Measurements from ENCODE around the gene TAB3. TPM values are rescaled to one million over a fixed set of nuclear protein-coding genes. Genes with fewer than 3 reads are reported as not detected.
A peak's percentile ranks its signal among the peaks of the same experiment; 100 is the strongest.

Gene TAB3
- total RNA-seq, 2 experiments from 2014 or later, result 19.6 to 24.2 TPM

- CTCF ChIA-PET, result no interaction called here
- no peaks in the 10 kb centered on the region for H3K9me3 Mint-ChIP-seq
- intact Hi-C loops (cut with micrococcal nuclease), result no loop called here
Observed at GRCh38 chrX:30905321-30905720, 16.3 kb upstream of the TAB3 start.

GRCh38 chrX:30904632-30905031 is 15.6 kb upstream of the TAB3 start:
- ChIA-PET CTCF (no interaction called here), POLR2A (no interaction called here)
- intact Hi-C loops (cut with micrococcal nuclease), result no loop called here
- peaks cover 5% of the 10 kb centered on the region for H3K4me1 Mint-ChIP-seq (ENCODE audit: low read depth)
- DNase-seq, result no peak
- H3K4me3 Mint-ChIP-seq, result no peak overlapping the region
- H3K36me3 Mint-ChIP-seq, result no peaks in the 10 kb centered on the region
- no peaks in the 10 kb centered on the region for H3K9me3 Mint-ChIP-seq
- peaks cover 2% of the 10 kb centered on the region for H3K27me3 Mint-ChIP-seq
- H3K27ac Mint-ChIP-seq, result no peak overlapping the region

More at GRCh38 chrX:30905321-30905720, 16.3 kb upstream of the TAB3 start:
- H3K27ac Mint-ChIP-seq, result no peak overlapping the region
- DNase-seq, result no peak
- no peak overlapping the region for H3K4me3 Mint-ChIP-seq
- H3K27me3 Mint-ChIP-seq, result peaks cover 2% of the 10 kb centered on the region
- H3K36me3 Mint-ChIP-seq, result no peaks in the 10 kb centered on the region
- peaks cover 5% of the 10 kb centered on the region for H3K4me1 Mint-ChIP-seq (ENCODE audit: low read depth)
- POLR2A ChIA-PET, result no interaction called here

GRCh38 chrX:30904186-30904585 is 15.1 kb upstream of the TAB3 start:
- no peak overlapping the region for H3K27ac Mint-ChIP-seq
- H3K9me3 Mint-ChIP-seq, result no peaks in the 10 kb centered on the region
- no peak for DNase-seq
- peaks cover 2% of the 10 kb centered on the region for H3K27me3 Mint-ChIP-seq
- H3K4me1 Mint-ChIP-seq (ENCODE audit: low read depth), result peaks cover 3% of the 10 kb centered on the region
- intact Hi-C loops (cut with micrococcal nuclease), result no loop called here
- ChIA-PET POLR2A (no interaction called here), CTCF (no interaction called here)
- H3K36me3 Mint-ChIP-seq, result no peaks in the 10 kb centered on the region
- no peak overlapping the region for H3K4me3 Mint-ChIP-seq

DNA sequence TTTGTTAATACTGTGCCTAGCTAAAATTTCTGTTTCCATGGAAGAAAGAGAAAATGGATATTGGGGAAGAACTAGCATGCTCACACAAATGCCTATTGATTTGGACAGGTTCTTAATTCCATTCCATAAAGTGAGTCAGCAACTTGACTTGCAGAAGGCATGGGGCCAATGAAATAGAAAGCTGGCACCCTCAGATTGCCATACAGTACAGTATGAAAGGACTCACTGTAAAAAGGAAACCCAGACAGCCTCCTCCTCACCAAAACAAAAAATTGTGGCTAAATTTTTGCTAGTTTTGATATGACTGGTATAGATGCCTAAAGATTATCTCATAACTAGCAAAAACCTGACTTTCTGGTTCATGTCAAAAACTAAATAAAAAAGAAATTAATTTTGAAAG is 11.2 kb upstream of the TAB3 start:
- peak; percentile 17 for DNase-seq
- ChIA-PET POLR2A (interaction anchor here (1.4 to 1.5 kb wide), 2 partner anchors 11 to 12 kb away, joined by 4 to 5 read pairs; partner anchors contain the start of gene TAB3), CTCF (interaction anchor here (1.3 kb wide), 1 partner anchor 10 kb away, joined by 3 read pairs; no protein-coding TSS in a partner anchor)
- intact Hi-C loops (cut with micrococcal nuclease), result loop anchor here (1.0 kb wide), 1 partner anchor 11 kb away; the partner anchor contains the start of gene TAB3
- peaks cover 3% of the 10 kb centered on the region for H3K4me1 Mint-ChIP-seq (ENCODE audit: low read depth)
- peaks cover 6% of the 10 kb centered on the region for H3K27me3 Mint-ChIP-seq
- peaks cover 2% of the 10 kb centered on the region for H3K9me3 Mint-ChIP-seq
- no peak overlapping the region for H3K4me3 Mint-ChIP-seq
- no peaks in the 10 kb centered on the region for H3K36me3 Mint-ChIP-seq
- H3K27ac Mint-ChIP-seq, result no peak overlapping the region

- DNase-seq, result no peak
- CTCF ChIA-PET, result no interaction called here
- H3K4me1 Mint-ChIP-seq (ENCODE audit: low read depth), result peaks cover 3% of the 10 kb centered on the region
- no peak overlapping the region for H3K4me3 Mint-ChIP-seq
- H3K27ac Mint-ChIP-seq, result no peak overlapping the region
- H3K36me3 Mint-ChIP-seq, result no peaks in the 10 kb centered on the region
- POLR2A ChIA-PET, result no interaction called here
- peaks cover 6% of the 10 kb centered on the region for H3K27me3 Mint-ChIP-seq
- peaks cover 2% of the 10 kb centered on the region for H3K9me3 Mint-ChIP-seq
- intact Hi-C loops (cut with micrococcal nuclease), result no loop called here
Observed at GRCh38 chrX:30898886-30899285, 9.8 kb upstream of the TAB3 start.

DNA sequence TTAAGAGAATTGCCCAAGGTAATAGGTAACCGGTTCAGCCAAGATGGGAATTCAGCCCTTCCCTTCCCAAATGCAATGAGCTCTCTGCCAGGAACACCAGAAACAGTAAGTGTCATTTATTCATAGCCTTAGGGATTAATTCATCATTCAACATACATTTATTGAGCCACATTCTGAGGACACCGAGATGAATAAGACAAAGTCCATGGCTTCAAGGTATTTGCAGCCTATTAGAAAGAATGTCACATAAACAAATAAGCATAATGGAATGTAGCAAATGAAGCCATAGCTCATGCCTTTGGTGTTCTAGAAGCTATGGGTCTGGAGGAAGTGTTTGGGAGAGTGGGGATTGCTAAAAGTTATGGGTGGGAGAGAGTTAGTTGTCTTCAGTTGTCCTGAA is 6.3 kb upstream of the TAB3 start:
- Mint-ChIP-seq H3K27ac (no peak overlapping the region), H3K9me3 (peaks cover 2% of the 10 kb centered on the region), H3K27me3 (peaks cover 4% of the 10 kb centered on the region), H3K4me3 (no peak overlapping the region), H3K36me3 (no peaks in the 10 kb centered on the region), H3K4me1 (ENCODE audit: low read depth) (peaks cover 6% of the 10 kb centered on the region)
- CTCF ChIA-PET, result no interaction called here
- POLR2A ChIA-PET, result no interaction called here
- intact Hi-C loops (cut with micrococcal nuclease), result no loop called here
- DNase-seq, result no peak

- no peak overlapping the region for H3K4me3 Mint-ChIP-seq
- no peak for DNase-seq
- intact Hi-C loops (cut with micrococcal nuclease), result no loop called here
- no peaks in the 10 kb centered on the region for H3K36me3 Mint-ChIP-seq
- H3K9me3 Mint-ChIP-seq, result peaks cover 2% of the 10 kb centered on the region
- H3K27me3 Mint-ChIP-seq, result no peaks in the 10 kb centered on the region
- CTCF ChIA-PET, result no interaction called here
- H3K4me1 Mint-ChIP-seq (ENCODE audit: low read depth), result peaks cover 5% of the 10 kb centered on the region
- POLR2A ChIA-PET, result no interaction called here
- no peak overlapping the region for H3K27ac Mint-ChIP-seq
Observed at GRCh38 chrX:30893206-30893605, 4.2 kb upstream of the TAB3 start.

DNA sequence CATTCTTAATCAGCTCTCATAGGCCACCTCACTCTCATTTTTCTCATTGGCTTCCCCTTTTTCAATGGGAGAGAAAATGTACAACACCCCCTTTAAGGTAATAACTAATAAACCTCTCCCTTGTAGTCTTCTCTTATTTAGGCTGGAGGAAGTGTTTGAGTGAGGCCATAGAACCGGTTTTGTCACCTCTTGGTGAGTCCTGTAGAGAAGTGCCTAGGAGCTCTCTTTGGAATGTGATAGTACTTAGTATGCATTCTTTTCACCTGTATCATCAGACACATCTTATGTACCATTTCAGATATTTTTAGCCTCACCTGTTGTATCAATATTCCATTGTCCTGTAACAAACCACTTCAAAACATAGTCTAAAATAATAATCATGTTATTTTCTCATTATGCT is 3.5 kb upstream of the TAB3 start:
- ChIA-PET CTCF (no interaction called here), POLR2A (no interaction called here)

DNA sequence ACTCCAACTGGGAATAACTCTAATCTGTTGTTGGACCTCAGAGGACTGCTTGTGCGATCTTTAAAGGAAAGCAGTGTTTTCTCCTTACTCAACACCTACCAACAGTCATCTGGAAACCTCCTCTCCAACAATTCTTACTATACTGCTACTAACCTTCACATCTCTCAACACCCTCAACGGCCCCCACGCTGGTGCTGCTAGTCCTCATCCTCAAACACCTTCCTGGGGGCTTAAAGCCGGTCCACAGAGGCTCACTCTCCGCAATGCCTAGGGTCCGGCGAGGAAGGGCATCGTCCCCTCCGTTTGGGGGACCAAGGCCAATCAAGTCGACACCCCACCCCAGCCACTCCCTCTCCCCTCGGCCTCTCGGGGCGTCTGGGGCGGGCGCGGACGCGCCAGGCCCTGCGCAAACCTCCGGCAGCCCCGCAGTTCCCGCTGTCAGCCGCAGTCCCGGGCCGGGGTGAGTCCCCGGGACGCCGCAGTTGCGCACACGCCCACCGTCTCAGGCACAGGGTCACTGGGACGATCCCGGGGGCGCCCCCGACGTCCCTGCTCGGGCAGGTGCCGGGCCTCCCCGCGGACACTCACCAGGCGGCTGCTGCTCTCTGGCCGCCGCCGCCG is 418 bp downstream of the TAB3 start:
- ChIA-PET POLR2A (interaction anchor here (1.2 to 1.5 kb wide), 4 partner anchors 11 to 211 kb away, joined by 3 to 5 read pairs (median 4); no protein-coding TSS in a partner anchor), CTCF (interaction anchor here (2.1 kb wide), 1 partner anchor 153 kb away, joined by 12 read pairs; no protein-coding TSS in a partner anchor)
- no peaks in the 10 kb centered on the region for H3K27me3 Mint-ChIP-seq
- H3K9me3 Mint-ChIP-seq, result no peaks in the 10 kb centered on the region
- H3K4me1 Mint-ChIP-seq (ENCODE audit: low read depth), result peaks cover 42% of the 10 kb centered on the region
- intact Hi-C loops (cut with micrococcal nuclease), result loop anchor here (1.0 to 10.0 kb wide), 7 partner anchors 12 to 236 kb away; partner anchors contain the start of gene GK
- peaks cover 3% of the 10 kb centered on the region for H3K36me3 Mint-ChIP-seq
- DNase-seq, result peak; percentile 57
- peak overlapping the region; percentile 81 for H3K4me3 Mint-ChIP-seq
- peak overlapping the region; percentile 90 for H3K27ac Mint-ChIP-seq

More for the DNA sequence above, 3.5 kb upstream of the TAB3 start:
- Mint-ChIP-seq H3K27me3 (no peaks in the 10 kb centered on the region), H3K27ac (no peak overlapping the region), H3K4me1 (ENCODE audit: low read depth) (peaks cover 6% of the 10 kb centered on the region), H3K36me3 (no peaks in the 10 kb centered on the region), H3K9me3 (peaks cover 2% of the 10 kb centered on the region), H3K4me3 (no peak overlapping the region)
- no peak for DNase-seq
- intact Hi-C loops (cut with micrococcal nuclease), result no loop called here

- no peaks in the 10 kb centered on the region for H3K9me3 Mint-ChIP-seq
- H3K27me3 Mint-ChIP-seq, result no peaks in the 10 kb centered on the region
- intact Hi-C loops (cut with micrococcal nuclease), result loop anchor here (1.0 to 10.0 kb wide), 6 partner anchors 56 to 235 kb away; partner anchors contain the start of gene GK
- peaks cover 3% of the 10 kb centered on the region for H3K36me3 Mint-ChIP-seq
- peak; percentile 82 for DNase-seq
- POLR2A ChIA-PET, result interaction anchor here (1.0 to 1.5 kb wide), 4 partner anchors 12 to 212 kb away, joined by 3 to 4 read pairs (median 4); no protein-coding TSS in a partner anchor
- peak overlapping the region; percentile 81 for H3K4me3 Mint-ChIP-seq
- peak overlapping the region; percentile 90 for H3K27ac Mint-ChIP-seq
- H3K4me1 Mint-ChIP-seq (ENCODE audit: low read depth), result peaks cover 49% of the 10 kb centered on the region
- CTCF ChIA-PET, result interaction anchor here (2.1 kb wide), 1 partner anchor 152 kb away, joined by 12 read pairs; no protein-coding TSS in a partner anchor
Observed at GRCh38 chrX:30887721-30888120, 1.3 kb downstream of the TAB3 start.

- no peak for DNase-seq
- POLR2A ChIA-PET, result interaction anchor here (1.0 to 1.5 kb wide), 3 partner anchors 13 to 212 kb away, joined by 3 to 4 read pairs (median 4); no protein-coding TSS in a partner anchor
- CTCF ChIA-PET, result interaction anchor here (0.6 to 2.1 kb wide), 2 partner anchors 101 to 152 kb away, joined by 3 to 12 read pairs; no protein-coding TSS in a partner anchor
- Mint-ChIP-seq H3K4me3 (peak overlapping the region; percentile 81), H3K36me3 (peaks cover 3% of the 10 kb centered on the region), H3K9me3 (no peaks in the 10 kb centered on the region), H3K4me1 (ENCODE audit: low read depth) (peaks cover 52% of the 10 kb centered on the region), H3K27me3 (no peaks in the 10 kb centered on the region), H3K27ac (peak overlapping the region; percentile 69)
- intact Hi-C loops (cut with micrococcal nuclease), result loop anchor here (1.0 to 10.0 kb wide), 3 partner anchors 56 to 178 kb away; no protein-coding TSS in a partner anchor
Observed at GRCh38 chrX:30887288-30887687, 1.8 kb downstream of the TAB3 start.

- intact Hi-C loops (cut with micrococcal nuclease), result loop anchor here (5.0 to 10.0 kb wide), 2 partner anchors 103 to 180 kb away; no protein-coding TSS in a partner anchor
- Mint-ChIP-seq H3K27me3 (no peaks in the 10 kb centered on the region), H3K4me1 (ENCODE audit: low read depth) (peaks cover 65% of the 10 kb centered on the region), H3K9me3 (no peaks in the 10 kb centered on the region), H3K4me3 (no peak overlapping the region), H3K27ac (no peak overlapping the region), H3K36me3 (peaks cover 3% of the 10 kb centered on the region)
- ChIA-PET CTCF (no interaction called here), POLR2A (no interaction called here)
- DNase-seq, result no peak
Observed at GRCh38 chrX:30885136-30885535, 3.9 kb downstream of the TAB3 start.

All from activated CD4-positive, alpha-beta memory T cell treated with anti-CD3 and anti-CD28 coated beads for 36 hours (primary cell).